Upper lobe of left lung (tissue), 6 donors: ENCODE results near the gene SLC19A1. TPM values are rescaled to one million over a fixed set of nuclear protein-coding genes. Genes with fewer than 3 reads are reported as not detected.
"Not testable (repeated sequence)": the region's sequence is repeated elsewhere in the genome, so short reads cannot be mapped to it uniquely, and the experiment has no call there.

Experiments
- ATAC-seq, 2 donors: fragments of 200-7000 bp; cut with Tn5 transposase; one replicate each; pipeline ENCODE4 v1.9.1; 2022; ENCODE audit warnings: mild to moderate bottlenecking in 2 of 2, moderate library complexity in 2 of 2; ENCODE audit not compliant: low FRiP score in 2 of 2
- DNase-seq, 2 donors: peaks; one replicate each; pipeline ENCODE4 v3.0.0-alpha.2; 2019 to 2020
- H3K27ac ChIP-seq, 4 donors: fragments of 200-600 bp; sonication (generic); one replicate each; pipeline ENCODE4 v1.5.1; 2016 to 2019
- H3K27me3 ChIP-seq, 4 donors: fragments of 200-600 bp; sonication (generic); one replicate each; pipeline ENCODE4 v1.5.1; 2017 to 2019
- H3K36me3 ChIP-seq, 4 donors: fragments of 200-600 bp; sonication (generic); one replicate each; pipeline ENCODE4 v1.5.1; 2016 to 2019
- H3K4me1 ChIP-seq, 4 donors: fragments of 200-600 bp; sonication (generic); one replicate each; pipeline ENCODE4 v1.5.1; 2018 to 2019
- H3K4me3 ChIP-seq, 4 donors: fragments of 200-600 bp; sonication (generic); one replicate each; pipeline ENCODE4 v1.5.1; 2017 to 2019; ENCODE audit warnings: mild to moderate bottlenecking in 2 of 4, moderate library complexity in 1 of 4
- H3K9me3 ChIP-seq, 4 donors: fragments of 200-600 bp; sonication (generic); one replicate each; pipeline ENCODE4 v1.5.1; 2018 to 2019
- EP300 ChIP-seq, 4 donors: sonication (generic); formaldehyde crosslinking; IDR thresholded peaks; one replicate each; pipeline ENCODE4 v1.5.1; 2017; ENCODE audit warnings: antibody characterized with exemption in 4 of 4, control low read depth in 2 of 4
- POLR2A ChIP-seq, 4 donors: fragments of 450-650 bp; IDR thresholded peaks; one replicate each; pipeline ENCODE4 v1.5.1; 2016 to 2017; ENCODE audit warnings: antibody characterized with exemption in 4 of 4, mild to moderate bottlenecking in 2 of 4
- POLR2AphosphoS5 ChIP-seq, 2 donors: sonication (generic); formaldehyde crosslinking; IDR thresholded peaks; one replicate each; pipeline ENCODE4 v1.5.1; 2017; ENCODE audit warnings: antibody characterized with exemption in 2 of 2
- whole genome bisulfite sequencing, 2 donors: methylation state at CpG; one replicate each; pipeline ENCODE4 v1.1.5; 2017 to 2018; 5-methylcytosine and 5-hydroxymethylcytosine counted together
- total RNA-seq, 6 donors: library from RNA; depleted of rRNA in 4 of 6; stranded (reverse); fragments of >200 nt in 4 of 6; gene quantifications; one replicate each; pipeline versions ENCODE4 v1.1.0 to v1.2.1, GENCODE V29; 2016 to 2021
- TF ChIP-seq, protein P1 (sequence below), 6 experiments: fragments of 450-650 bp in 4 of 6; fragments of 200-600 bp in 2 of 6; sonication (generic) in 2 of 6; IDR thresholded peaks; one replicate each; pipeline ENCODE4 v1.5.1; 2016 to 2019; ENCODE audit warnings: antibody characterized with exemption in 6 of 6
- donor health status: DM: no; HTN: no; CAD: no; lungs with moderate emphysema.
- donor health status: DM: no; HTN: yes; CAD: no; lungs with severe emphysema.

The SLC19A1 gene
- total RNA-seq, 6 donors from 2014 or later: 36.4 to 75.6 (median 49.9) TPM

- peak in 1 of 2 donors; percentile 68 for DNase-seq
- Histone ChIP-seq H3K4me1 (no peaks in the 10 kb centered on the region), H3K27me3 (no peaks in the 10 kb centered on the region), H3K4me3 (no peak overlapping the region), H3K27ac (no peak overlapping the region), H3K36me3 (peaks cover 0 to 14% (median 3%) of the 10 kb centered on the region in 4 donors), H3K9me3 (no peaks in the 10 kb centered on the region)
- ATAC-seq: no peak
- WGBS, 2 donors: 77 to 88% methylated on average over 9 to 38 of the region's 41 CpGs
- TF ChIP-seq, protein P1, sequence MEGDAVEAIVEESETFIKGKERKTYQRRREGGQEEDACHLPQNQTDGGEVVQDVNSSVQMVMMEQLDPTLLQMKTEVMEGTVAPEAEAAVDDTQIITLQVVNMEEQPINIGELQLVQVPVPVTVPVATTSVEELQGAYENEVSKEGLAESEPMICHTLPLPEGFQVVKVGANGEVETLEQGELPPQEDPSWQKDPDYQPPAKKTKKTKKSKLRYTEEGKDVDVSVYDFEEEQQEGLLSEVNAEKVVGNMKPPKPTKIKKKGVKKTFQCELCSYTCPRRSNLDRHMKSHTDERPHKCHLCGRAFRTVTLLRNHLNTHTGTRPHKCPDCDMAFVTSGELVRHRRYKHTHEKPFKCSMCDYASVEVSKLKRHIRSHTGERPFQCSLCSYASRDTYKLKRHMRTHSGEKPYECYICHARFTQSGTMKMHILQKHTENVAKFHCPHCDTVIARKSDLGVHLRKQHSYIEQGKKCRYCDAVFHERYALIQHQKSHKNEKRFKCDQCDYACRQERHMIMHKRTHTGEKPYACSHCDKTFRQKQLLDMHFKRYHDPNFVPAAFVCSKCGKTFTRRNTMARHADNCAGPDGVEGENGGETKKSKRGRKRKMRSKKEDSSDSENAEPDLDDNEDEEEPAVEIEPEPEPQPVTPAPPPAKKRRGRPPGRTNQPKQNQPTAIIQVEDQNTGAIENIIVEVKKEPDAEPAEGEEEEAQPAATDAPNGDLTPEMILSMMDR (IDR thresholded peaks at IDR 0.05): no peak
- no peak for TF ChIP-seq POLR2A (IDR thresholded peaks at IDR 0.05)
- TF ChIP-seq POLR2AphosphoS5 (IDR thresholded peaks at IDR 0.05): no peak
- no peak for TF ChIP-seq EP300 (IDR thresholded peaks at IDR 0.05)
Measured at GRCh38 chr21:45504516-45505415, 37.5 kb downstream of the SLC19A1 start.

- peaks cover 0 to 10% (median 2%) of the 10 kb centered on the region in 4 donors for H3K36me3 ChIP-seq
- no peak for TF ChIP-seq POLR2A (IDR thresholded peaks at IDR 0.05)
- no peak for TF ChIP-seq POLR2AphosphoS5 (IDR thresholded peaks at IDR 0.05)
- TF ChIP-seq, protein P1 (IDR thresholded peaks at IDR 0.05): no peak
- TF ChIP-seq EP300 (IDR thresholded peaks at IDR 0.05): no peak
- DNase-seq: peak in 1 of 2 donors; percentile 44
- H3K27ac ChIP-seq: no peak overlapping the region
- H3K9me3 ChIP-seq: no peaks in the 10 kb centered on the region
- H3K4me1 ChIP-seq: no peaks in the 10 kb centered on the region
- H3K27me3 ChIP-seq: no peaks in the 10 kb centered on the region
- H3K4me3 ChIP-seq: no peak overlapping the region
- ATAC-seq: no peak
- 89 to 91% methylated on average over 15 of the region's 22 CpGs for WGBS, 2 donors
Measured at GRCh38 chr21:45504021-45504515, 38.2 kb downstream of the SLC19A1 start.

DNA sequence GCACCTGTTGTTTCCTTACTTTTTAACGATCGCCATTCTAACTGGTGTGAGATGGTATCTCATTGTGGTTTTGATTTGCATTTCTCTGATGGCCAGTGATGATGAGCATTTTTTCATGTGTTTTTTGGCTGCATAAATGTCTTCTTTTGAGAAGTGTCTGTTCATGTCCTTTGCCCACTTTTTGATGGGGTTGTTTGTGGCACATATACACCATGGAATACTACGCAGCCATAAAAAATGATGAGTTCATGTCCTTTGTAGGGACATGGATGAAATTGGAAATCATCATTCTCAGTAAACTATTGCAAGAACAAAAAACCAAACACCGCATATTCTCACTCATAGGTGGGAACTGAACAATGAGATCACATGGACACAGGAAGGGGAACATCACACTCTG lies 39.0 kb downstream of the SLC19A1 start:
- not testable (repeated sequence) for ATAC-seq, H3K9me3 ChIP-seq, H3K4me1 ChIP-seq, H3K4me3 ChIP-seq, H3K27ac ChIP-seq, DNase-seq, H3K27me3 ChIP-seq
- 83 to 84% methylated on average over 3 to 4 of the region's 4 CpGs for WGBS, 2 donors
- H3K36me3 ChIP-seq: peaks cover 0 to 16% (median 3%) of the 10 kb centered on the region in 4 donors

GRCh38 chr21:45502600-45502999 lies 39.6 kb downstream of the SLC19A1 start:
- H3K9me3 ChIP-seq: no peaks in the 10 kb centered on the region
- no peaks in the 10 kb centered on the region for H3K4me1 ChIP-seq
- no peaks in the 10 kb centered on the region for H3K27me3 ChIP-seq
- H3K4me3 ChIP-seq: no peak overlapping the region
- DNase-seq: no peak
- WGBS, 2 donors: 90% methylated on average over 10 of the region's 10 CpGs
- ATAC-seq: no peak
- peaks cover 0 to 21% (median 6%) of the 10 kb centered on the region in 4 donors for H3K36me3 ChIP-seq
- TF ChIP-seq EP300 (IDR thresholded peaks at IDR 0.05) (no peak), POLR2AphosphoS5 (IDR thresholded peaks at IDR 0.05) (no peak), POLR2A (IDR thresholded peaks at IDR 0.05) (no peak)
- TF ChIP-seq, protein P1 (IDR thresholded peaks at IDR 0.05): no peak
- no peak overlapping the region for H3K27ac ChIP-seq

DNA sequence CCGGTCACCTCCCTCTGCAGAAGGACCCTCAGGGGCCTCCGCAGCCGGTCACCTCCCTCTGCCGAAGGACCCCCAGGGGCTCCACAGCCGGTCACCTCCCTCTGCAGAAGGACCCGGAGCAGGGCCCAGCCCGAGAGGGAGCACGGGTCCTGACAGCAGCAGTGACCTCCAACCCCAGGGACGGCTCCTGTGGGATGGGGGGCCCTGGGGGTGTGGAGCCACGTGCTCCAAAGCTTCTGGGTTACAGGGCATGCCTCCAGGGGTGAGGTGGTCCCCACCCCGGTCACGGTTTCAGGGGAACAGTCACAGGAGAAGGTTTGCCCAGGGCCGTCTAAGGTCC lies 40.3 kb downstream of the SLC19A1 start:
- no peak overlapping the region for H3K4me3 ChIP-seq
- peak in 1 of 2 donors; percentile 54 for DNase-seq
- H3K9me3 ChIP-seq: no peaks in the 10 kb centered on the region
- ATAC-seq: no peak
- TF ChIP-seq POLR2A (IDR thresholded peaks at IDR 0.05) (no peak), POLR2AphosphoS5 (IDR thresholded peaks at IDR 0.05) (no peak), EP300 (IDR thresholded peaks at IDR 0.05) (no peak)
- TF ChIP-seq, protein P1 (IDR thresholded peaks at IDR 0.05): no peak
- no peaks in the 10 kb centered on the region for H3K4me1 ChIP-seq
- H3K36me3 ChIP-seq: peaks cover 0 to 28% (median 9%) of the 10 kb centered on the region in 4 donors
- no peaks in the 10 kb centered on the region for H3K27me3 ChIP-seq
- H3K27ac ChIP-seq: no peak overlapping the region
- WGBS, 2 donors: 88% methylated on average over 4 to 12 of the region's 13 CpGs

DNA sequence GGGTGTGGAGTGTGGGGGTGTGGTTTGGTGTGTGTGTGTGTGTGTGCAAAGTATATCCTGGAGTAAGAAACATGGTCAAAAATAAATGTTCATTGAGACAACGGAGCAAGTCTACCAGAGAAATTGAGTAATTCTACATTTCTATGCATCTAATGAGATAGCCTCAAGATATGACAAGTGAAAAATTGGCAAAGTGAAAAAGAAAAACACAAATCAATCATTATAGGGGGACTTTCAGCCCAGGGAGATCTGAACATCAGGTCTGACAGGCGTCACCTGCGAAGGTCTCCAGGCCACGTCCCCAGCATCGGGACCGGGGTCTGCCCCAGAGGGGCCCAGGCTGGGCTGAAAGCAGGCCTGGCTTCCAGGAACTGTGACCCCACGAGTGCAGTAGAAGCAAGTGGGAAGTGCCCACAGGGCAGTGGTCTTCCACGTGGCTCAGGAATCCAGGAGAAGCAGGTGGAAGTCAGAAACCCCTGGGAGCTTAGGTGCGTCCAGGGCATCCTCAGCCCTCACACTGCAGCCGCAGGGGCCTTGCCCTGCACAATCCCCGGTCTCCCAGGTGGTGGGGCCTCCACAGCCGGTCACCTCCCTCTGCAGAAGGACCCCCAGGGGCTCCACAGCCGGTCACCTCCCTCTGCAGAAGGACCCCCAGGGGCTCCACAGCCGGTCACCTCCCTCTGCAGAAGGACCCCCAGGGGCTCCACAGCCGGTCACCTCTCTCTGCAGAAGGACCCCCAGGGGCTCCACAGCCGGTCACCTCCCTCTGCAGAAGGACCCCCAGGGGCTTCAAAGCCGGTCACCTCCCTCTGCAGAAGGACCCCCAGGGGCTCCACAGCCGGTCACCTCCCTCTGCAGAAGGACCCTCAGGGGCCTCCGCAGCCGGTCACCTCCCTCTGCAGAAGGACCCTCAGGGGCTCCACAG lies 40.9 kb downstream of the SLC19A1 start:
- not testable (repeated sequence) for H3K27me3 ChIP-seq, H3K9me3 ChIP-seq, H3K4me1 ChIP-seq, ATAC-seq, H3K27ac ChIP-seq, H3K4me3 ChIP-seq
- DNase-seq: peak in 1 of 2 donors; percentile 29
- WGBS, 2 donors: 89 to 91% methylated on average over 6 to 15 of the region's 20 CpGs
- H3K36me3 ChIP-seq: peaks cover 0 to 34% (median 12%) of the 10 kb centered on the region in 4 donors
